ENCODE results near the gene PRELID2. TPM values are rescaled to one million over a fixed set of nuclear protein-coding genes. Genes with fewer than 3 reads are reported as not detected.
A peak's percentile ranks its signal among the peaks of the same experiment; 100 is the strongest.

Gene PRELID2
- polyA plus RNA-seq, 1 donor (not counting 4 experiments of a cell fraction or from before 2014, with no cell fraction given) = 5.1 TPM

DNA sequence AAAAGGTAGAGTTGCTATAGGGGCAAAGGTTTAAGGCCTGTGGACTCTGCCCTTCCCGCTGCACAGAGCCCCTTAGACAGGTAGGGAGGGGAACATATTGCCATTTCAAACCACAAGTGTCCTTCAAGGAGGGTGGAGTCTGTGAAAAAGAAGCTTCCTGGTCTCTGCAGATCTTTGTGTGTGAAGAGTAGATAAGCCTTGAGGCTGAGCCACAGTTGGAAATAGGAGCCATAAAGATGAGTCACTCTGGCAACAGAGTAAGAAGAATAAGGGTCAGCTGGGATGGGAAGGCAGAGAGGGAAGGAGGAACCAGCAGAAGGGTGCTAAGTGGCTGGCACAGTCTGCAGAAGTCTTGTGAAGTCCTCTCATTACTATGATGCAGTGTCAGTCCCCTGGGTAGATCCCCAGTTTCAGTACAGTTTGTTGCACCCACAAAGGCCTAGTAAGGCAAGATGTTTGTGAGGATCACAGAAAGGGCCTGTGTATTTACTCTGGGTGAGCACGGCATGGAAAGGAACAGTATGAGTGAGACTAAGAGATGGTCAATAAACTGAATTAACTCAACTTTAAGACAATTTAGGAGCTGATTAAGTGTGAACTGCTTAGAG is 19.6 kb upstream of the PRELID2 start:
- Histone ChIP-seq H3K27me3 (ENCODE audit: control insufficient read depth, extremely low read depth, insufficient read depth, low read length) (no peaks in the 10 kb centered on the region), H3K79me2 (ENCODE audit: control insufficient read depth, insufficient read depth, low read length) (no peaks in the 10 kb centered on the region), H3K4me3 (ENCODE audit: control insufficient read depth in 2 of 3, extremely low read depth in 1 of 3, insufficient read depth in 2 of 3, low read depth in 1 of 3, low read length in 3 of 3) (no peak overlapping the region), H3K4me2 (ENCODE audit: control insufficient read depth, extremely low read depth, insufficient read depth, low read depth, low read length) (peak overlapping the region; percentile 43), H3K27ac (ENCODE audit: control insufficient read depth, insufficient read depth, low read length) (no peak overlapping the region), H3K36me3 (ENCODE audit: control insufficient read depth in 2 of 2, extremely low read depth in 1 of 2, insufficient read depth in 2 of 2, low read length in 2 of 2) (no peaks in the 10 kb centered on the region), H3K4me1 (ENCODE audit: control insufficient read depth, extremely low read depth, insufficient read depth, low read length) (peaks cover 22% of the 10 kb centered on the region), H4K20me1 (ENCODE audit: control insufficient read depth, extremely low read depth, insufficient read depth, low read length) (no peaks in the 10 kb centered on the region), H3K9me3 (ENCODE audit: control insufficient read depth, low read depth, low read length) (no peaks in the 10 kb centered on the region), H2AFZ (ENCODE audit: control insufficient read depth, low read length) (peak overlapping the region; percentile 40), H3K9me1 (ENCODE audit: control insufficient read depth, extremely low read depth, insufficient read depth, low read length) (no peaks in the 10 kb centered on the region), H3K9ac (ENCODE audit: control insufficient read depth, extremely low read depth, insufficient read depth, low read length) (no peak overlapping the region)
- dilution Hi-C loops (cut with MboI; ENCODE audit: extremely low pct_ligation_motif_present, low sequenced_read_pairs) = no loop called here
- peak; percentile 92 for FAIRE-seq
- DNase-seq (ENCODE audit: low read depth, low spot score) = peak; percentile 57
- TF ChIP-seq, protein P1, sequence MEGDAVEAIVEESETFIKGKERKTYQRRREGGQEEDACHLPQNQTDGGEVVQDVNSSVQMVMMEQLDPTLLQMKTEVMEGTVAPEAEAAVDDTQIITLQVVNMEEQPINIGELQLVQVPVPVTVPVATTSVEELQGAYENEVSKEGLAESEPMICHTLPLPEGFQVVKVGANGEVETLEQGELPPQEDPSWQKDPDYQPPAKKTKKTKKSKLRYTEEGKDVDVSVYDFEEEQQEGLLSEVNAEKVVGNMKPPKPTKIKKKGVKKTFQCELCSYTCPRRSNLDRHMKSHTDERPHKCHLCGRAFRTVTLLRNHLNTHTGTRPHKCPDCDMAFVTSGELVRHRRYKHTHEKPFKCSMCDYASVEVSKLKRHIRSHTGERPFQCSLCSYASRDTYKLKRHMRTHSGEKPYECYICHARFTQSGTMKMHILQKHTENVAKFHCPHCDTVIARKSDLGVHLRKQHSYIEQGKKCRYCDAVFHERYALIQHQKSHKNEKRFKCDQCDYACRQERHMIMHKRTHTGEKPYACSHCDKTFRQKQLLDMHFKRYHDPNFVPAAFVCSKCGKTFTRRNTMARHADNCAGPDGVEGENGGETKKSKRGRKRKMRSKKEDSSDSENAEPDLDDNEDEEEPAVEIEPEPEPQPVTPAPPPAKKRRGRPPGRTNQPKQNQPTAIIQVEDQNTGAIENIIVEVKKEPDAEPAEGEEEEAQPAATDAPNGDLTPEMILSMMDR (optimal IDR thresholded peaks at IDR 0.05 in 1 of 3, IDR thresholded peaks at IDR 0.05 in 1 of 3, conservative IDR thresholded peaks at IDR 0.05 in 1 of 3; ENCODE audit: extremely low read depth in 1 of 3, insufficient read depth in 2 of 3, low read length in 3 of 3) = no peak
- TF ChIP-seq EZH2 (IDR thresholded peaks at IDR 0.05; ENCODE audit: low read length) = no peak

DNA sequence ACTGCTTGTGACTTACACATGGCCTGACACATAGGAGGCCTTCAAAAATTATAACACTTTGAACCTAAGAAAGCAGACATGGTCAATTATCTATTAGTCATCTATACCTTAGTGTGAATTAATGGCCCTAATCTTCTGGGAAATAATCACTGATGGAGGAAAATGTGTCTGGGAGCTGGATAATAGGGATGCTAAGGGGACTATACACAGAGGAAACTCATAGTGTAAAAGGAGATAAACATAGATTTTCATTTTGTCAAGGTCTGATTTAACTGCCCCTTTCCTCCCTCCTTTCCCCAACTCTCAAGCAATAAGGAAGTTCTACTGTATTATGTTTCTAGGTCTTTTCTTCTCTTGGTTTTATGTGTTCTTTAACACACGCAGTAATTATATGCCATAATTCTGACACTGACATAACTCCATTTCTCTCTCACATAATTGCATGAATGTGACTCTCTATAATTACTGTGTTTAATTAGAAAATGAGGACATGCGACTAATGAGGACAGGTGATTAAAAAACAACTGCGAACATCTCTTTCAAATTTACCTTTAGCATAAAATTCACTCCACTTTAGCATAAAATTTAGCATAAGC is 18.7 kb upstream of the PRELID2 start:
- DNase-seq (ENCODE audit: low read depth, low spot score) = no peak
- Histone ChIP-seq H3K9me3 (ENCODE audit: control insufficient read depth, low read depth, low read length) (no peaks in the 10 kb centered on the region), H2AFZ (ENCODE audit: control insufficient read depth, low read length) (no peak overlapping the region), H3K27me3 (ENCODE audit: control insufficient read depth, extremely low read depth, insufficient read depth, low read length) (no peaks in the 10 kb centered on the region), H3K4me1 (ENCODE audit: control insufficient read depth, extremely low read depth, insufficient read depth, low read length) (peaks cover 27% of the 10 kb centered on the region), H3K4me3 (ENCODE audit: control insufficient read depth in 2 of 3, extremely low read depth in 1 of 3, insufficient read depth in 2 of 3, low read depth in 1 of 3, low read length in 3 of 3) (no peak overlapping the region), H3K36me3 (ENCODE audit: control insufficient read depth in 2 of 2, extremely low read depth in 1 of 2, insufficient read depth in 2 of 2, low read length in 2 of 2) (no peaks in the 10 kb centered on the region), H3K9me1 (ENCODE audit: control insufficient read depth, extremely low read depth, insufficient read depth, low read length) (no peaks in the 10 kb centered on the region), H4K20me1 (ENCODE audit: control insufficient read depth, extremely low read depth, insufficient read depth, low read length) (no peaks in the 10 kb centered on the region), H3K4me2 (ENCODE audit: control insufficient read depth, extremely low read depth, insufficient read depth, low read depth, low read length) (no peak overlapping the region), H3K79me2 (ENCODE audit: control insufficient read depth, insufficient read depth, low read length) (no peaks in the 10 kb centered on the region), H3K27ac (ENCODE audit: control insufficient read depth, insufficient read depth, low read length) (no peak overlapping the region), H3K9ac (ENCODE audit: control insufficient read depth, extremely low read depth, insufficient read depth, low read length) (no peak overlapping the region)
- TF ChIP-seq EZH2 (IDR thresholded peaks at IDR 0.05; ENCODE audit: low read length) = no peak
- TF ChIP-seq, protein P1 (optimal IDR thresholded peaks at IDR 0.05 in 1 of 3, IDR thresholded peaks at IDR 0.05 in 1 of 3, conservative IDR thresholded peaks at IDR 0.05 in 1 of 3; ENCODE audit: extremely low read depth in 1 of 3, insufficient read depth in 2 of 3, low read length in 3 of 3) = no peak
- dilution Hi-C loops (cut with MboI; ENCODE audit: extremely low pct_ligation_motif_present, low sequenced_read_pairs) = no loop called here
- no peak for FAIRE-seq
